Right ventricle myocardium inferior (tissue), 1 donor: ENCODE data around the gene SSB. TPM values are rescaled to one million over a fixed set of nuclear protein-coding genes. Genes with fewer than 3 reads are reported as not detected.
"Not testable (repeated sequence)": the region's sequence is repeated elsewhere in the genome, so short reads cannot be mapped to it uniquely, and the experiment has no call there.

ENCODE experiments used
- ATAC-seq: fragments of 200-7000 bp; cut with Tn5 transposase; one replicate; pipeline ENCODE4 v1.9.1; 2020; ENCODE audit warnings: mild to moderate bottlenecking, moderate library complexity
- DNase-seq: peaks from one replicate; pipeline ENCODE4 v3.0.0; 2021; ENCODE audit errors: missing footprints
- intact Hi-C: fragments of 100-400 bp; cut with DNase I; formaldehyde crosslinking; loops from one replicate; pipeline ENCODE4 v1.11.0; 2022
- total RNA-seq: library from RNA; stranded (reverse); fragmentation: NEBNext Ultra II Directional; extraction: Animal tissue kit (Norgen Biotek cat#: 25700); gene quantifications from one replicate; pipeline ENCODE4 v1.2.1, GENCODE V29; 2021
- donor health status: DM: no; HTN: yes; CAD: no; lungs with severe emphysema.

Gene SSB
- total RNA-seq, 1 donor from 2014 or later, result 52.7 TPM

- DNase-seq (no peak), ATAC-seq (no peak)
- intact Hi-C loops, result loop anchor here (2.0 kb wide), 1 partner anchor 53 kb away; no protein-coding TSS in a partner anchor
Measured at GRCh38 chr2:169823996-169824372, 25.3 kb downstream of the SSB start.

GRCh38 chr2:169824373-169825333, 26.0 kb downstream of the SSB start, which contains the start of gene METTL5:
Gene METTL5, minus strand, starts transcription at chr2:169824905. Its CDS starts 308 bp downstream, at chr2:169824597.
- DNase-seq (peak; percentile 93), ATAC-seq (peak; percentile 75)
- intact Hi-C loops, result loop anchor here (2.0 to 5.0 kb wide), 2 partner anchors 52 to 103 kb away; no protein-coding TSS in a partner anchor

- ATAC-seq, result peak; percentile 93
- DNase-seq, result peak; percentile 96
- intact Hi-C loops, result loop anchor here (1.0 to 5.0 kb wide), 2 partner anchors 50 to 100 kb away; no protein-coding TSS in a partner anchor
Measured at GRCh38 chr2:169827272-169828140, 28.8 kb downstream of the SSB start, which contains the start of gene UBR3. Gene UBR3, plus strand, starts transcription at chr2:169827454. Its CDS starts 54 bp downstream, at chr2:169827508.

- intact Hi-C loops, result loop anchor here (1.0 to 5.0 kb wide), 2 partner anchors 49 to 99 kb away; no protein-coding TSS in a partner anchor
- DNase-seq (no peak), ATAC-seq (peak; percentile 70)
Measured at GRCh38 chr2:169828141-169828811, 29.6 kb downstream of the SSB start.

GRCh38 chr2:169834401-169834800, 35.7 kb downstream of the SSB start:
- ATAC-seq, result no peak
- DNase-seq, result no peak
- intact Hi-C loops, result no loop called here

GRCh38 chr2:169838743-169839489, 40.2 kb downstream of the SSB start:
- intact Hi-C loops, result no loop called here
- ATAC-seq, result peak; percentile 68
- no peak for DNase-seq

- intact Hi-C loops, result no loop called here
- no peak for DNase-seq
- ATAC-seq, result peak; percentile 64
Measured at GRCh38 chr2:169839954-169840746, 41.5 kb downstream of the SSB start.

- DNase-seq, result no peak
- ATAC-seq, result peak; percentile 17
- intact Hi-C loops, result no loop called here
Measured at GRCh38 chr2:169840747-169841142, 42.1 kb downstream of the SSB start.

GRCh38 chr2:169841625-169842024, 43.0 kb downstream of the SSB start:
- DNase-seq, ATAC-seq, intact Hi-C loops: not testable (repeated sequence)

GRCh38 chr2:169845016-169845415, 46.3 kb downstream of the SSB start:
- ATAC-seq (no peak), DNase-seq (no peak)
- intact Hi-C loops, result no loop called here

GRCh38 chr2:169848959-169849693, 50.5 kb downstream of the SSB start:
- peak; percentile 32 for ATAC-seq
- DNase-seq, intact Hi-C loops: not testable (repeated sequence)

GRCh38 chr2:169849710-169850109, 51.0 kb downstream of the SSB start:
- DNase-seq, result no peak
- no peak for ATAC-seq
- intact Hi-C loops, result no loop called here

- ATAC-seq, result no peak
- intact Hi-C loops, result no loop called here
- no peak for DNase-seq
Measured at GRCh38 chr2:169853041-169853668, 54.5 kb downstream of the SSB start.

GRCh38 chr2:169855281-169856258, 56.9 kb downstream of the SSB start:
- ATAC-seq, intact Hi-C loops, DNase-seq: not testable (repeated sequence)

- no peak for DNase-seq
- intact Hi-C loops, result no loop called here
- no peak for ATAC-seq
Measured at GRCh38 chr2:169859423-169859822, 60.8 kb downstream of the SSB start.
